Trophoblast cell (in vitro differentiated cells and primary cell): Measurements from ENCODE around the gene MYT1.
A peak's percentile ranks its signal among the peaks of the same experiment; 100 is the strongest.

ENCODE experiments used
- DNase-seq, 2 donors: peaks; one replicate each; pipeline ENCODE4 v3.0.0-alpha.2; 2016
- H2AFZ ChIP-seq: 2 replicates; pipeline ENCODE4 v1.6.1; 2013; ENCODE audit warnings: low read length, moderate library complexity, mild to moderate bottlenecking; ENCODE audit not compliant: insufficient read depth, poor library complexity
- H2AK5ac ChIP-seq: 2 replicates; pipeline ENCODE4 v1.6.1; 2013; ENCODE audit warnings: mild to moderate bottlenecking, low read length
- H2BK120ac ChIP-seq: 2 replicates; pipeline ENCODE4 v1.6.1; 2013; ENCODE audit warnings: low read length, mild to moderate bottlenecking, moderate library complexity; ENCODE audit not compliant: insufficient read depth, poor library complexity
- H2BK12ac ChIP-seq: 2 replicates; pipeline ENCODE4 v1.6.1; 2013; ENCODE audit warnings: mild to moderate bottlenecking, low read length, moderate library complexity
- H2BK5ac ChIP-seq: 2 replicates; pipeline ENCODE4 v1.6.1; 2013; ENCODE audit warnings: low read length, low read depth, moderate library complexity, mild to moderate bottlenecking; ENCODE audit not compliant: poor library complexity
- H3K14ac ChIP-seq: 2 replicates; pipeline ENCODE4 v1.6.1; 2013; ENCODE audit warnings: mild to moderate bottlenecking, low read length
- H3K18ac ChIP-seq: 2 replicates; pipeline ENCODE4 v1.6.1; 2013; ENCODE audit warnings: mild to moderate bottlenecking, low read length
- H3K23ac ChIP-seq: 2 replicates; pipeline ENCODE4 v1.6.1; 2013; ENCODE audit warnings: low read length
- H3K27ac ChIP-seq: 2 replicates; pipeline ENCODE4 v1.5.1; 2013; ENCODE audit warnings: low read depth, mild to moderate bottlenecking, inconsistent platforms, low read length, moderate library complexity
- H3K27me3 ChIP-seq: 2 replicates; pipeline ENCODE4 v1.6.1; 2013; ENCODE audit warnings: inconsistent platforms, mild to moderate bottlenecking, low read length, moderate library complexity; ENCODE audit not compliant: insufficient read depth
- H3K36me3 ChIP-seq, 2 experiments: 1 replicate in 1 of 2; 2 replicates in 1 of 2; pipeline ENCODE4 v1.6.1; 2013; ENCODE audit warnings: low read length in 2 of 2, mild to moderate bottlenecking in 2 of 2, moderate library complexity in 1 of 2; ENCODE audit not compliant: insufficient read depth in 2 of 2, control insufficient read depth in 1 of 2
- H3K4ac ChIP-seq: 2 replicates; pipeline ENCODE4 v1.6.1; 2013; ENCODE audit warnings: low read depth, mild to moderate bottlenecking, low read length, moderate library complexity
- H3K4me1 ChIP-seq, 2 experiments: 1 replicate in 1 of 2; 2 replicates in 1 of 2; pipeline ENCODE4 v1.6.1; 2013; ENCODE audit warnings: low read length in 2 of 2, mild to moderate bottlenecking in 2 of 2, moderate library complexity in 1 of 2; ENCODE audit not compliant: insufficient read depth in 2 of 2, control insufficient read depth in 1 of 2
- H3K4me2 ChIP-seq: 2 replicates; pipeline ENCODE4 v1.6.1; 2013; ENCODE audit warnings: inconsistent platforms, mild to moderate bottlenecking, low read length, moderate library complexity
- H3K4me3 ChIP-seq: 2 replicates; pipeline ENCODE4 v1.5.1; 2013; ENCODE audit warnings: mild to moderate bottlenecking, low read depth, low read length, inconsistent platforms
- H3K79me1 ChIP-seq: one replicate; pipeline ENCODE4 v1.6.1; 2013; ENCODE audit warnings: low read length
- H3K79me2 ChIP-seq: 2 replicates; pipeline ENCODE4 v1.6.1; 2013; ENCODE audit warnings: low read length, mild to moderate bottlenecking; ENCODE audit not compliant: control insufficient read depth, insufficient read depth, poor library complexity
- H3K9ac ChIP-seq: 2 replicates; pipeline ENCODE4 v1.6.1; 2013; ENCODE audit warnings: mild to moderate bottlenecking, low read length
- H3K9me3 ChIP-seq: 2 replicates; pipeline ENCODE4 v1.6.1; 2013; ENCODE audit warnings: low read depth, mild to moderate bottlenecking, control low read depth, inconsistent platforms, low read length; ENCODE audit not compliant: insufficient read depth
- H4K12ac ChIP-seq: 2 replicates; pipeline ENCODE4 v1.6.1; 2013; ENCODE audit warnings: low read depth, mild to moderate bottlenecking, low read length, moderate library complexity
- H4K8ac ChIP-seq: 2 replicates; pipeline ENCODE4 v1.6.1; 2013; ENCODE audit warnings: low read depth, mild to moderate bottlenecking, low read length, moderate library complexity
- H4K91ac ChIP-seq: one replicate; pipeline ENCODE4 v1.6.1; 2013; ENCODE audit warnings: low read depth, mild to moderate bottlenecking, low read length, moderate library complexity
- WGBS: extraction: QIAGEN DNeasy Blood & Tissue Kit; methylation state at CpG from one replicate; pipeline ENCODE4 v1.1.7; 2013; ENCODE audit warnings: missing lambda C conversion rate; ENCODE audit not compliant: insufficient read length, insufficient coverage; ENCODE audit errors: extremely low coverage; 5-methylcytosine and 5-hydroxymethylcytosine counted together

Gene MYT1

DNA sequence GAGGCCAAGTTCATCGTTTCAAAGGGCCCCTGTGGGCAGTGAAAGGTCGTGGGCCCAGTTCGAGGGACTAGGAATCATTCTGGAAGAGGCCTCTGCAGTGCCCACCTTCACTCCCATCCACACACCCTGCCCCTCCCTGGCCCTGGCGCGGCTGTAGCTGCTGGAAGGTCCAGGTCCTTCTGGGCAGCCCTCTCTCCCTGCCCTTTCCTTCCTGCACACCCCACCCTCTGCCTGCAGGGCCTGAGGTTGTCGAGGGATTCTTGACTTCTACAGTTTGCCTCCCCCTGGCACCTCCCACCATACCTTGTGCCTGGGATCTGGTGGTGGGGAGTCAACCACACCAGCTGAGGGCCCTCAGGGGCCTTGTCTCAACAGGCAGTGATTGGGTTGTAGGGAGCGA lies 4.5 kb upstream of the MYT1 start:
- DNase-seq: no peak
- H4K8ac ChIP-seq: no peak overlapping the region
- no peaks in the 10 kb centered on the region for H3K4me1 ChIP-seq
- H3K4ac ChIP-seq: no peak overlapping the region
- no peak overlapping the region for H2BK5ac ChIP-seq
- H2BK12ac ChIP-seq: no peak overlapping the region
- no peaks in the 10 kb centered on the region for H3K79me1 ChIP-seq
- H3K18ac ChIP-seq: no peak overlapping the region
- no peaks in the 10 kb centered on the region for H3K79me2 ChIP-seq
- no CpG with 5 or more reads among the region's 7 CpGs for WGBS
- H4K12ac ChIP-seq: no peak overlapping the region
- no peak overlapping the region for H2AFZ ChIP-seq
- no peaks in the 10 kb centered on the region for H3K36me3 ChIP-seq
- no peak overlapping the region for H3K9ac ChIP-seq
- no peak overlapping the region for H3K14ac ChIP-seq
- no peak overlapping the region for H4K91ac ChIP-seq
- H3K27me3 ChIP-seq: peaks cover 13% of the 10 kb centered on the region
- no peak overlapping the region for H3K4me2 ChIP-seq
- H2BK120ac ChIP-seq: no peak overlapping the region
- no peak overlapping the region for H2AK5ac ChIP-seq
- H3K23ac ChIP-seq: no peak overlapping the region
- H3K27ac ChIP-seq: no peak overlapping the region
- peaks cover 2% of the 10 kb centered on the region for H3K9me3 ChIP-seq
- H3K4me3 ChIP-seq: no peak overlapping the region

- no peak for DNase-seq
- WGBS: no CpG with 5 or more reads among the region's 5 CpGs
- H2BK120ac ChIP-seq: no peak overlapping the region
These were observed 4.1 kb upstream of the MYT1 start for GRCh38 chr20:64160118-64160517.

GRCh38 chr20:64160526-64161355 lies 3.5 kb upstream of the MYT1 start:
- no peak overlapping the region for H3K18ac ChIP-seq
- peaks cover 13% of the 10 kb centered on the region for H3K27me3 ChIP-seq
- peak overlapping the region; percentile 9 for H3K4me3 ChIP-seq
- H2AFZ ChIP-seq: no peak overlapping the region
- no peak overlapping the region for H2BK120ac ChIP-seq
- no peak overlapping the region for H3K27ac ChIP-seq
- peaks cover 2% of the 10 kb centered on the region for H3K9me3 ChIP-seq
- H2BK12ac ChIP-seq: no peak overlapping the region
- no peaks in the 10 kb centered on the region for H3K4me1 ChIP-seq
- no CpG with 5 or more reads among the region's 32 CpGs for WGBS
- H3K23ac ChIP-seq: peak overlapping the region; percentile 66
- no peaks in the 10 kb centered on the region for H3K79me1 ChIP-seq
- H3K4me2 ChIP-seq: no peak overlapping the region
- H3K79me2 ChIP-seq: no peaks in the 10 kb centered on the region
- no peak overlapping the region for H3K9ac ChIP-seq
- H3K36me3 ChIP-seq: no peaks in the 10 kb centered on the region
- H3K4ac ChIP-seq: no peak overlapping the region
- no peak overlapping the region for H3K14ac ChIP-seq
- H4K91ac ChIP-seq: no peak overlapping the region
- H4K12ac ChIP-seq: no peak overlapping the region
- no peak overlapping the region for H2AK5ac ChIP-seq
- H4K8ac ChIP-seq: no peak overlapping the region
- no peak overlapping the region for H2BK5ac ChIP-seq
- no peak for DNase-seq

More at GRCh38 chr20:64160118-64160517, 4.1 kb upstream of the MYT1 start:
- no peak overlapping the region for H2BK5ac ChIP-seq
- H3K79me2 ChIP-seq: no peaks in the 10 kb centered on the region
- H3K14ac ChIP-seq: no peak overlapping the region
- H2BK12ac ChIP-seq: no peak overlapping the region
- no peak overlapping the region for H3K9ac ChIP-seq
- H3K36me3 ChIP-seq: no peaks in the 10 kb centered on the region
- H4K12ac ChIP-seq: no peak overlapping the region
- peaks cover 13% of the 10 kb centered on the region for H3K27me3 ChIP-seq
- H3K18ac ChIP-seq: no peak overlapping the region
- no peaks in the 10 kb centered on the region for H3K4me1 ChIP-seq
- no peak overlapping the region for H2AK5ac ChIP-seq
- H3K23ac ChIP-seq: no peak overlapping the region
- H3K4me2 ChIP-seq: no peak overlapping the region
- H3K4me3 ChIP-seq: no peak overlapping the region
- H2AFZ ChIP-seq: no peak overlapping the region
- no peak overlapping the region for H3K4ac ChIP-seq
- peaks cover 2% of the 10 kb centered on the region for H3K9me3 ChIP-seq
- no peak overlapping the region for H3K27ac ChIP-seq
- no peak overlapping the region for H4K91ac ChIP-seq
- H4K8ac ChIP-seq: no peak overlapping the region
- H3K79me1 ChIP-seq: no peaks in the 10 kb centered on the region

GRCh38 chr20:64161356-64162238 lies 2.7 kb upstream of the MYT1 start:
- no peak overlapping the region for H3K9ac ChIP-seq
- peaks cover 13% of the 10 kb centered on the region for H3K27me3 ChIP-seq
- H3K4ac ChIP-seq: no peak overlapping the region
- no peak overlapping the region for H2BK5ac ChIP-seq
- H3K14ac ChIP-seq: no peak overlapping the region
- no peak overlapping the region for H3K27ac ChIP-seq
- H2AFZ ChIP-seq: no peak overlapping the region
- no peak overlapping the region for H4K91ac ChIP-seq
- no peak overlapping the region for H2BK120ac ChIP-seq
- H2BK12ac ChIP-seq: no peak overlapping the region
- no peak overlapping the region for H4K8ac ChIP-seq
- H3K4me1 ChIP-seq: no peaks in the 10 kb centered on the region
- no CpG with 5 or more reads among the region's 33 CpGs for WGBS
- no peak overlapping the region for H2AK5ac ChIP-seq
- H3K79me2 ChIP-seq: no peaks in the 10 kb centered on the region
- DNase-seq: peak; percentile 28 to 55
- H3K36me3 ChIP-seq: no peaks in the 10 kb centered on the region
- H3K9me3 ChIP-seq: no peaks in the 10 kb centered on the region
- H3K18ac ChIP-seq: no peak overlapping the region
- no peak overlapping the region for H3K23ac ChIP-seq
- H3K79me1 ChIP-seq: no peaks in the 10 kb centered on the region
- no peak overlapping the region for H3K4me2 ChIP-seq
- H3K4me3 ChIP-seq: no peak overlapping the region
- H4K12ac ChIP-seq: no peak overlapping the region
